ENCODE data around the gene ECE1.

The ECE1 gene

DNA sequence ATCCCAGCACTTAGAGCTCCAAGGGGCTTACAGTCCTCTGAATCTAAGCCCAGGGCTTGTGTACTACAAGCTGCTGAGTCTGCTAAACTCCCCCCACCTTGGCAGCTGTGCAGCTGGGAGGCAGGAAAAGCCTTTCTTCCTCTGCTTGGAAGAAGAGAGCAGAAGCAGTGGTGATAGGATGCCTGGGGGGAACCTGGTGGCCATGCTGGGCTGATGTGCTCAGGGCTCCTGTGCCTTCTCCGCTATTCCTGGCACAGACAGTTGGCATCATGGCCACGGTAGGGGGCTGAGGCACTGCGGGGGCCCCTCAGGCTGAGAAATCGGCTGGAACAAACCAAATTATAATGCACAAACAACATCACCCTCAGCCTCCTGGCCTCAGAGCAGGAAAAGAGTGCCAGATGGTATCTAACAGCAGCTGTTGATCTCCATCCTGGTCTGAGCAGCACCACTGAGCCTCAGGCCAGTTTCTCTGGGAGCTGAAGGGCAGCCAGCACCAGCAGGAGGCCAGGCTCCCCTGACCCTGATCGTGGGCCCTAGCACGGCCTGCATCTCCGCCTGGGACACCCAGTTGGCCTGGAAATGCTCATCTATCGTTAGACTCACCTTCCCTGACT, 35.8 kb downstream of the ECE1 start:
- no peak for TF ChIP-seq CTCF (IDR thresholded peaks at IDR 0.05)
- Histone ChIP-seq H3K27me3 (no peaks in the 10 kb centered on the region), H3K36me3 (peaks cover 65 to 97% (median 76%) of the 10 kb centered on the region in 3 donors), H3K4me1 (peaks cover 0 to 47% (median 25%) of the 10 kb centered on the region in 4 donors), H3K4me3 (no peak overlapping the region), H3K9me3 (no peaks in the 10 kb centered on the region), H3K27ac (peak overlapping the region; percentile 55 to 80)
- intact Hi-C loops (cut with DNase I; ENCODE audit: low total_unique reads) = no loop called here
- peak in 1 of 2 donors; percentile 47 for DNase-seq

DNA sequence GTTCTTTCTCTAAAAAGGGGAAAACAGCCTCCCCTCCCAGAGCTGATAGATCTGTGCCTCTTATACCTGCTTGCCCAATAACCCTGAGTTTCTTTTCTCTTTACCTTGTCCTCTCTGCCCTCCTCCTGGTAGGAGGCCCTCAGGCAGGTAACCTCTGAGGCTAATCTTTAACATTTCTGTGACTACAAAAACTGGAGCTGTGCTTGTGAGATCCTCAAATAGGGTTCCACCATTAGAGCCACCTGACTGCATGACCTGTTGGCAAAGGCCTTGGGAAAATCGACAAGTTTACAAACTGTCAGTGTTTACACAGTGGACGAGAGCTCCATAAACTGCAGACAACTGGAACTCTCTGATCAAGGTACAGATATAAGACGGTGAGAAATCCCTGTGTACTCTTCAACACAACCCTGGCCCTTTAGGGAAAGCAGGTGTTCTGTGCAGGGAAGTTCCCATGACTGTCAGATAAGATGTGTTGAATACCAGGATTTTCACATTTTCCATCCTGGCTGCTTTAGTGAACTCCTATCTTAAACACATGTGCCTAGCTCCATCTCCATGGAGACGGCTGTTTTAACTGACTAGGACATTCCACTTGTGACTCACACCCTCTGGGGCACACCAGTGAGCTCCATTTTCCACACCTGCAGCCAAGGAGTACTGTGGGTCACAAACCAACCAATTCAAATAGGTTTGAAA, 38.3 kb downstream of the ECE1 start:
- no peaks in the 10 kb centered on the region for H3K27me3 ChIP-seq
- DNase-seq = peak; percentile 88 to 90
- no peak for TF ChIP-seq CTCF (IDR thresholded peaks at IDR 0.05)
- H3K9me3 ChIP-seq = no peaks in the 10 kb centered on the region
- intact Hi-C loops (cut with DNase I; ENCODE audit: low total_unique reads) = loop anchor here (2.0 kb wide), 1 partner anchor 93 kb away; no protein-coding TSS in a partner anchor
- peak overlapping the region; percentile 80 to 81 for H3K27ac ChIP-seq
- no peak overlapping the region for H3K4me3 ChIP-seq
- H3K36me3 ChIP-seq = peaks cover 58 to 97% (median 74%) of the 10 kb centered on the region in 3 donors
- H3K4me1 ChIP-seq = peaks cover 0 to 47% (median 25%) of the 10 kb centered on the region in 4 donors

DNA sequence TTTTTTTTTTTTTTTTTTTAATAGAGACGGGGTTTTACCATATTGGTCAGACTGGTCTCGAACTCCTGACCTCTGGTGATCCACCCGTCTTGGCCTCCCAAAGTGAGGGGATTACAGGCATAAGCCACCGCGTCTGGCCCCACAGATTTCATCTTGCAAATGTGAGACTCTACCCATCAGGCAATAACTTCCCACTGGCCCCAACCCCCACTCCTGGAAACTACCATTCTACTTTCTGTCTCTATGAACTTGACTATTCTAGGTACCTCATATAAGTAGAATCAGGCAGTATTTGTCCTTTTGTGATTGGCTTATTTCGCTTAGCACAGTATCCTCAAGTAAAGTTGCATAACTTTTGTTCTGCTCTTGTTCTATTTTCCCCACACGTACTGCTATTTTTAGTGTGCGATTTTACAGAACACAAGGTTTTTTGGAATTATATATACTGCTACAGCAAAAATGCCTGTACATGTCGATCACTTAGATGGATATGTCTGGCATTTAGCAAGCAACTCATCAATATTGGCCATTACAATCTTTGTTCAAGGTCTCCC, 40.2 kb downstream of the ECE1 start:
- H3K4me1 ChIP-seq = peaks cover 0 to 39% (median 19%) of the 10 kb centered on the region in 4 donors
- intact Hi-C loops (cut with DNase I; ENCODE audit: low total_unique reads) = no loop called here
- no peaks in the 10 kb centered on the region for H3K27me3 ChIP-seq
- H3K9me3 ChIP-seq = no peaks in the 10 kb centered on the region
- peaks cover 60 to 96% (median 75%) of the 10 kb centered on the region in 3 donors for H3K36me3 ChIP-seq
- no peak for DNase-seq
- no peak for TF ChIP-seq CTCF (IDR thresholded peaks at IDR 0.05)
- no peak overlapping the region for H3K4me3 ChIP-seq
- H3K27ac ChIP-seq = no peak overlapping the region

GRCh38 chr1:21247892-21248715, 42.2 kb downstream of the ECE1 start:
- Histone ChIP-seq H3K27ac (no peak overlapping the region), H3K9me3 (no peaks in the 10 kb centered on the region), H3K36me3 (peaks cover 74 to 99% (median 85%) of the 10 kb centered on the region in 3 donors), H3K4me1 (peaks cover 0 to 20% (median 14%) of the 10 kb centered on the region in 4 donors), H3K27me3 (no peaks in the 10 kb centered on the region), H3K4me3 (no peak overlapping the region)
- intact Hi-C loops (cut with DNase I; ENCODE audit: low total_unique reads) = no loop called here
- no peak for DNase-seq
- no peak for TF ChIP-seq CTCF (IDR thresholded peaks at IDR 0.05)

DNA sequence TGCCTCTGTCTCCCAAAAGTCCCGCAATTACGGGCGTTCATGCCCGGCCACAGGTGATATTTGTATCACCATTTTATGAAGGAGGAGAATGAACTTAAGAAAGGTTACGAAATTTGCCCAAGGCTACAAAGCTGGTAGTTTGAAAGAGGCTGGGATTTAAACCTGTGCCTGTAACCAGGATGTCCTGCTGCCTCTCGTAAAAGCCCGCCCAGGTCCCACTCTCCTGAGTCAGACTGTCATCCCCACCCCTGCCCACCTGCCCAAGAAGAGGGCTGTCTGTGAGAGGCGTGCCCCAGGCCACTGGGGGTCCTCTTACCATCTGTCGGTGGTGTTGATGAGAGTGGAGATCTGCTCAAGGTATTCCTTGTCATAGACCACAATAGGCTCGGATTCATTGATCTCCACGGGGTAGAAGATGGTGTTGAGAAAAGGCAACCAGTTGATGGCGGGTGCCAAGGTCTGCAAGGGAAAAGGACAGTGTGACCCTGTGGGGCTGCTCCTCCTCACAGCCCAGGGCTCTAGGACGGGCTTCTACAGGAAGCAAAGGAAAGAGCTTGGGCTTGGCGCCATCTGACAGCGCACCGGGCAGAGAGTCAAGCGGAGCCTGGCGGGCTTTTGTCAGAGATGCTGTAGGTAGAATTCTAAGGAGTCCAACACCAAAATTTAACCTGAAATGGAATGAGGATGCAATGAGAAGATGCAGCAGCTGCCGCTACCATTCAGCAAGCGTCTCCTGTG, 43.2 kb downstream of the ECE1 start:
- H3K4me1 ChIP-seq = peaks cover 0 to 10% (median 6%) of the 10 kb centered on the region in 4 donors
- no peak overlapping the region for H3K27ac ChIP-seq
- no peak for TF ChIP-seq CTCF (IDR thresholded peaks at IDR 0.05)
- no peaks in the 10 kb centered on the region for H3K9me3 ChIP-seq
- no peak overlapping the region for H3K4me3 ChIP-seq
- intact Hi-C loops (cut with DNase I; ENCODE audit: low total_unique reads) = no loop called here
- H3K27me3 ChIP-seq = no peaks in the 10 kb centered on the region
- DNase-seq = no peak
- peaks cover 84 to 99% (median 96%) of the 10 kb centered on the region in 3 donors for H3K36me3 ChIP-seq
